HepG2 (cell line): ENCODE measurements around the gene PLAA. TPM values are rescaled to one million over a fixed set of nuclear protein-coding genes. Genes with fewer than 3 reads are reported as not detected.
A peak's percentile ranks its signal among the peaks of the same experiment; 100 is the strongest.

Experiments
- AHR ChIP-seq: IDR thresholded peaks from 2 replicates; pipeline ENCODE4 v1.6.1; 2018; ENCODE audit warnings: missing genetic modification reagents, missing compliant biosample characterization
- BRF2 ChIP-seq: sonication (generic); formaldehyde crosslinking; IDR thresholded peaks from 2 replicates; pipeline ENCODE4 v1.8.1; 2022; ENCODE audit warnings: mild to moderate bottlenecking, missing genetic modification reagents
- CENPT ChIP-seq: sonication (generic); formaldehyde crosslinking; IDR thresholded peaks from 2 replicates; pipeline ENCODE4 v1.8.0; 2022; ENCODE audit warnings: low read depth, mild to moderate bottlenecking, moderate library complexity, missing genetic modification reagents
- GATAD2A ChIP-seq: IDR thresholded peaks from 2 replicates; pipeline ENCODE4 v1.6.1; 2016
- HDAC1 ChIP-seq: sonication (generic); formaldehyde crosslinking; IDR thresholded peaks from 2 replicates; pipeline ENCODE4 v1.5.1; 2020; ENCODE audit warnings: mild to moderate bottlenecking, missing genetic modification reagents
- HMGXB4 ChIP-seq, 2 experiments: sonication (generic) in 1 of 2; formaldehyde crosslinking in 1 of 2; IDR thresholded peaks; 2 replicates each; pipeline versions ENCODE4 v1.4.0 to v1.6.1; 2018 to 2020; ENCODE audit warnings: missing genetic modification reagents in 2 of 2, borderline replicate concordance in 1 of 2, low read depth in 1 of 2, mild to moderate bottlenecking in 1 of 2, missing biosample characterization in 1 of 2
- HOXA9 ChIP-seq: sonication (generic); formaldehyde crosslinking; IDR thresholded peaks from 2 replicates; pipeline ENCODE4 v1.8.1; 2022; ENCODE audit warnings: missing genetic modification reagents, mild to moderate bottlenecking, moderate library complexity, borderline replicate concordance
- HOXD1 ChIP-seq: sonication (generic); formaldehyde crosslinking; IDR thresholded peaks from 2 replicates; pipeline ENCODE4 v1.5.0; 2020; ENCODE audit warnings: missing genetic modification reagents
- KDM5B ChIP-seq: sonication (generic); formaldehyde crosslinking; IDR thresholded peaks from 2 replicates; pipeline ENCODE4 v1.4.0; 2020; ENCODE audit warnings: missing genetic modification reagents, mild to moderate bottlenecking, borderline replicate concordance
- ZBTB21 ChIP-seq: sonication (generic); formaldehyde crosslinking; IDR thresholded peaks from 2 replicates; pipeline ENCODE4 v1.4.0; 2020; ENCODE audit warnings: missing genetic modification reagents
- ZFP37 ChIP-seq: sonication (generic); formaldehyde crosslinking; IDR thresholded peaks from 2 replicates; pipeline ENCODE4 v1.4.0; 2020; ENCODE audit warnings: missing genetic modification reagents, borderline replicate concordance
- ZNF607 ChIP-seq: sonication (generic); formaldehyde crosslinking; IDR thresholded peaks from 2 replicates; pipeline ENCODE4 v1.5.1; 2020; ENCODE audit warnings: missing genetic modification reagents, mild to moderate bottlenecking, borderline replicate concordance
- ZSCAN12 ChIP-seq: sonication (generic); formaldehyde crosslinking; IDR thresholded peaks from 2 replicates; pipeline ENCODE4 v1.9.0; 2021; ENCODE audit warnings: mild to moderate bottlenecking, missing genetic modification reagents
- ZSCAN25 ChIP-seq: sonication (generic); formaldehyde crosslinking; IDR thresholded peaks from 2 replicates; pipeline ENCODE4 v1.8.0; 2022; ENCODE audit warnings: mild to moderate bottlenecking, missing genetic modification reagents
- polyA plus RNA-seq, 8 experiments: library from polyadenylated mRNA; depleted of rRNA in 3 of 8; stranded (reverse) in 7 of 8; unstranded in 1 of 8; fragments of >200 nt; fragmentation: Illumina TruSeq in 4 of 8; extraction: Trizol in 4 of 8; gene quantifications; 2 replicates each; pipeline versions ENCODE4 v1.2.1 to v1.2.3, GENCODE V29; 2011 to 2016; ENCODE audit warnings: low read depth in 4 of 8, missing spikeins in 1 of 8, mixed read lengths in 1 of 8; ENCODE audit not compliant: insufficient read depth in 1 of 8
- total RNA-seq, 5 experiments: library from RNA; depleted of rRNA; stranded (reverse); fragments of >200 nt; fragmentation: Illumina TruSeq; extraction: Trizol; gene quantifications; 2 replicates each; pipeline ENCODE4 v1.2.3, GENCODE V29; 2016; ENCODE audit warnings: low read depth in 1 of 5
- TF ChIP-seq, protein P1 (sequence below): sonication (generic); formaldehyde crosslinking; IDR thresholded peaks from 2 replicates; pipeline ENCODE4 v1.9.0; 2022; ENCODE audit warnings: missing genetic modification reagents, mild to moderate bottlenecking, borderline replicate concordance
- TF ChIP-seq, protein P2 (sequence below): conservative IDR thresholded peaks from 2 replicates; pipeline ENCODE4 v1.6.1; 2018; ENCODE audit warnings: missing genetic modification reagents
- TF ChIP-seq, protein P3 (sequence below): sonication (generic); formaldehyde crosslinking; IDR thresholded peaks from 2 replicates; pipeline ENCODE4 v1.5.0; 2020; ENCODE audit warnings: missing genetic modification reagents
- TF ChIP-seq, protein P4 (sequence below): sonication (generic); formaldehyde crosslinking; IDR thresholded peaks from 2 replicates; pipeline ENCODE4 v1.5.0; 2020; ENCODE audit warnings: mild to moderate bottlenecking, low read depth, missing genetic modification reagents, borderline replicate concordance

Gene PLAA
- total and polyA plus RNA-seq, 2 of the 13 experiments (the other 11 are each of a cell fraction or from before 2014, with no cell fraction given) = 5.8 to 22.9 TPM

DNA sequence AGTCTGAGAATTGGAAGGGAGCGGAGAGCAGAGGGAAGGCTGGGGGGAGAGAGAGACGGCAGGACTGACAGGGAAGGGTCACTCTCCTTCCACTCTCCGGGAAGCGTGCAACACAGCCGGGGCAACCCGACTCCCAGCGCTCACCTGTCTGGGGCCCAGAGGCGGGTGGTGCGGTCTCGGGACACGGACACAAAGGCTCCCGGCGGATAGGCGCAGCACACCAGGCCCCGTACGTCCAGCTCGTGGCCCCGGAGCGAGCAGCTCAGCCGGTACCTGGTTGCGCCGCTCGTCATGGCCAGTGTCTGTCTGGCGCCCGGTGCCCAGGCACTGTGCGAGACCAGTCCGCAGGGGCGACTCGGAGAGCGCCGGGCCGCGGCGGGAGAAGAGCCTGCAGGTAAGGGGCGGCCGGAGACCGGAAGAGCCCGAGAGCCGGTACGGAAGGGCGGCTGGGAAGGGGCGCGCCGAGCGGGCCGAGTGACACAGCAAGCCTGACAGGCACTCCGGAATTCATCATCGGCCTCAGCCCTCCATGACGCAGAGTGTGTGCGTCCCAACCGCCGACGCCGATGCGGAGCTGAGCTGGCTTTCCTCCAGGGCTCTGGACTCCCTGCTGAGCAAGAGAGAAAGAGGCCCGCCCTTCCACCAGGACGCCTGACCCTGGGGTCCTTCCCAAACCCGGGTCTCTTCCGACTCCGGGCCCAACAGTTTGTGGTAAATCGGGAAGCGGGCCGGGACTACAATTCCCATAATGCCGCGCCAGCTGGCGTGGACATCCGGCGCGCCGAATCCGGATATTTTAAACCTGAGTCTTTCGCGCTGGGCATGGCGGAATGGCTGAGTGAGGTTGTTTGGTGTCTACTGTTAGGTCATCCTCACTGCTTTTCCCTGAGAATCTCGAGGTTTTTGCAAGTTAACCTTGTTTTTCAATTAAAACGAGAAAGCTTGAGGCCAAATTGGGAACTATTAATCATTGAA, at the start of gene PLAA (continued):
- TF ChIP-seq KDM5B (CRISPR knock-in tag) (peak; percentile 66; the same call in 1 of the 2 replicates), HDAC1 (CRISPR knock-in tag) (peak; percentile 89), ZSCAN12 (CRISPR knock-in tag) (no peak), ZFP37 (CRISPR knock-in tag) (no peak), BRF2 (CRISPR knock-in tag) (no peak), ZBTB21 (peak; percentile 86), GATAD2A (peak; percentile 35; the same call in 1 of the 2 replicates), HOXD1 (CRISPR knock-in tag) (no peak), ZNF607 (peak; percentile 49; the same call in 1 of the 2 replicates), HOXA9 (CRISPR knock-in tag) (no peak), ZSCAN25 (CRISPR knock-in tag) (no peak; the same call in 1 of the 2 replicates), HMGXB4 (CRISPR knock-in tag; IDR thresholded peaks at IDR 0.05; ENCODE audit: borderline replicate concordance in 1 of 2, low read depth in 1 of 2) (peak; percentile 68 to 93; a peak in 3 of 4 replicates), CENPT (CRISPR knock-in tag) (no peak), AHR (CRISPR knock-in tag) (no peak)
- TF ChIP-seq, protein P1, sequence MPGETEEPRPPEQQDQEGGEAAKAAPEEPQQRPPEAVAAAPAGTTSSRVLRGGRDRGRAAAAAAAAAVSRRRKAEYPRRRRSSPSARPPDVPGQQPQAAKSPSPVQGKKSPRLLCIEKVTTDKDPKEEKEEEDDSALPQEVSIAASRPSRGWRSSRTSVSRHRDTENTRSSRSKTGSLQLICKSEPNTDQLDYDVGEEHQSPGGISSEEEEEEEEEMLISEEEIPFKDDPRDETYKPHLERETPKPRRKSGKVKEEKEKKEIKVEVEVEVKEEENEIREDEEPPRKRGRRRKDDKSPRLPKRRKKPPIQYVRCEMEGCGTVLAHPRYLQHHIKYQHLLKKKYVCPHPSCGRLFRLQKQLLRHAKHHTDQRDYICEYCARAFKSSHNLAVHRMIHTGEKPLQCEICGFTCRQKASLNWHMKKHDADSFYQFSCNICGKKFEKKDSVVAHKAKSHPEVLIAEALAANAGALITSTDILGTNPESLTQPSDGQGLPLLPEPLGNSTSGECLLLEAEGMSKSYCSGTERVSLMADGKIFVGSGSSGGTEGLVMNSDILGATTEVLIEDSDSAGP (CRISPR knock-in tag) = peak; percentile 88
- TF ChIP-seq, protein P2, sequence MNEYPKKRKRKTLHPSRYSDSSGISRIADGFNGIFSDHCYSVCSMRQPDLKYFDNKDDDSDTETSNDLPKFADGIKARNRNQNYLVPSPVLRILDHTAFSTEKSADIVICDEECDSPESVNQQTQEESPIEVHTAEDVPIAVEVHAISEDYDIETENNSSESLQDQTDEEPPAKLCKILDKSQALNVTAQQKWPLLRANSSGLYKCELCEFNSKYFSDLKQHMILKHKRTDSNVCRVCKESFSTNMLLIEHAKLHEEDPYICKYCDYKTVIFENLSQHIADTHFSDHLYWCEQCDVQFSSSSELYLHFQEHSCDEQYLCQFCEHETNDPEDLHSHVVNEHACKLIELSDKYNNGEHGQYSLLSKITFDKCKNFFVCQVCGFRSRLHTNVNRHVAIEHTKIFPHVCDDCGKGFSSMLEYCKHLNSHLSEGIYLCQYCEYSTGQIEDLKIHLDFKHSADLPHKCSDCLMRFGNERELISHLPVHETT = peak; percentile 82
- TF ChIP-seq, protein P3, sequence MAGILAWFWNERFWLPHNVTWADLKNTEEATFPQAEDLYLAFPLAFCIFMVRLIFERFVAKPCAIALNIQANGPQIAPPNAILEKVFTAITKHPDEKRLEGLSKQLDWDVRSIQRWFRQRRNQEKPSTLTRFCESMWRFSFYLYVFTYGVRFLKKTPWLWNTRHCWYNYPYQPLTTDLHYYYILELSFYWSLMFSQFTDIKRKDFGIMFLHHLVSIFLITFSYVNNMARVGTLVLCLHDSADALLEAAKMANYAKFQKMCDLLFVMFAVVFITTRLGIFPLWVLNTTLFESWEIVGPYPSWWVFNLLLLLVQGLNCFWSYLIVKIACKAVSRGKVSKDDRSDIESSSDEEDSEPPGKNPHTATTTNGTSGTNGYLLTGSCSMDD (CRISPR knock-in tag) = no peak
- TF ChIP-seq, protein P4, sequence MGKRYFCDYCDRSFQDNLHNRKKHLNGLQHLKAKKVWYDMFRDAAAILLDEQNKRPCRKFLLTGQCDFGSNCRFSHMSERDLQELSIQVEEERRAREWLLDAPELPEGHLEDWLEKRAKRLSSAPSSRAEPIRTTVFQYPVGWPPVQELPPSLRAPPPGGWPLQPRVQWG (CRISPR knock-in tag) = no peak
